HG03558 (cell line): ENCODE results near the gene CBX7.

Experiments used
- ATAC-seq: cut with Tn5 transposase; IDR thresholded peaks from one replicate; pipeline ENCODE4 v1.9.1; 2021; ENCODE audit warnings: moderate number of reproducible peaks; ENCODE audit not compliant: unreplicated experiment; ENCODE audit errors: extremely low read depth

Gene CBX7

GRCh38 chr22:39129081-39129480 is 23.4 kb downstream of the CBX7 start:
- ATAC-seq: no peak

GRCh38 chr22:39128508-39128907 is 24.0 kb downstream of the CBX7 start:
- ATAC-seq: no peak

- ATAC-seq: no peak
These were observed 26.9 kb downstream of the CBX7 start for GRCh38 chr22:39125622-39126021.

- ATAC-seq: no peak
These were observed 28.5 kb downstream of the CBX7 start for GRCh38 chr22:39123751-39124581.

- ATAC-seq: no peak
These were observed 29.6 kb downstream of the CBX7 start for GRCh38 chr22:39122772-39123470.

GRCh38 chr22:39120983-39121382 is 31.5 kb downstream of the CBX7 start:
- ATAC-seq: no peak

- ATAC-seq: no peak
These were observed 34.8 kb downstream of the CBX7 start for GRCh38 chr22:39117585-39118191.

- ATAC-seq: no peak
These were observed 36.4 kb downstream of the CBX7 start for GRCh38 chr22:39115977-39116621.

- no peak for ATAC-seq
These were observed 36.9 kb downstream of the CBX7 start for GRCh38 chr22:39115570-39115969.

- ATAC-seq: no peak
These were observed 38.4 kb downstream of the CBX7 start for GRCh38 chr22:39114112-39114511.

- ATAC-seq: no peak
These were observed 41.6 kb downstream of the CBX7 start for GRCh38 chr22:39110631-39111561.

- ATAC-seq: no peak
These were observed 43.1 kb downstream of the CBX7 start for GRCh38 chr22:39109361-39109760.

GRCh38 chr22:39108487-39108886 is 44.0 kb downstream of the CBX7 start:
- ATAC-seq: no peak

GRCh38 chr22:39106326-39106725 is 46.2 kb downstream of the CBX7 start:
- ATAC-seq: no peak

- ATAC-seq: no peak
These were observed 49.0 kb downstream of the CBX7 start for GRCh38 chr22:39103431-39103830.

GRCh38 chr22:39101226-39101625 is 51.3 kb downstream of the CBX7 start:
- ATAC-seq: no peak

GRCh38 chr22:39098576-39098975 is 53.9 kb downstream of the CBX7 start:
- ATAC-seq: no peak

- ATAC-seq: no peak
These were observed 54.5 kb downstream of the CBX7 start for GRCh38 chr22:39098026-39098425.

GRCh38 chr22:39097098-39098020 is 55.1 kb downstream of the CBX7 start, which contains the start of gene APOBEC3H:
APOBEC3H (plus strand) TSS chr22:39097244; CDS start chr22:39100279, 3,035 bp downstream.
- no peak for ATAC-seq
